Measurements from ENCODE around the gene NUBPL.

The NUBPL gene

GRCh38 chr14:31549817-31550216 lies 11.4 kb upstream of the NUBPL start:
- DNase-seq (ENCODE audit: extremely low read depth, insufficient read length) = no peak
- H3K36me3 ChIP-seq (ENCODE audit: control insufficient read depth, insufficient read depth, low read length) = no peaks in the 10 kb centered on the region
- no peaks in the 10 kb centered on the region for H3K27me3 ChIP-seq (replicated peaks; ENCODE audit: control insufficient read depth, insufficient read depth, low read length)
- H3K4me3 ChIP-seq (replicated peaks; ENCODE audit: low read depth, low read length) = no peak overlapping the region
- no peak for TF ChIP-seq CTCF (IDR thresholded peaks at IDR 0.05; ENCODE audit: insufficient read depth, low read length, poor library complexity, severe bottlenecking)

GRCh38 chr14:31550589-31550988 lies 10.6 kb upstream of the NUBPL start:
- Histone ChIP-seq H3K4me3 (replicated peaks; ENCODE audit: low read depth, low read length) (no peak overlapping the region), H3K27me3 (replicated peaks; ENCODE audit: control insufficient read depth, insufficient read depth, low read length) (no peaks in the 10 kb centered on the region), H3K36me3 (ENCODE audit: control insufficient read depth, insufficient read depth, low read length) (no peaks in the 10 kb centered on the region)
- DNase-seq (ENCODE audit: extremely low read depth, insufficient read length) = no peak
- no peak for TF ChIP-seq CTCF (IDR thresholded peaks at IDR 0.05; ENCODE audit: insufficient read depth, low read length, poor library complexity, severe bottlenecking)

GRCh38 chr14:31556191-31556590 lies 5.0 kb upstream of the NUBPL start:
- no peak for TF ChIP-seq CTCF (IDR thresholded peaks at IDR 0.05; ENCODE audit: insufficient read depth, low read length, poor library complexity, severe bottlenecking)
- Histone ChIP-seq H3K36me3 (ENCODE audit: control insufficient read depth, insufficient read depth, low read length) (no peaks in the 10 kb centered on the region), H3K27me3 (replicated peaks; ENCODE audit: control insufficient read depth, insufficient read depth, low read length) (no peaks in the 10 kb centered on the region), H3K4me3 (replicated peaks; ENCODE audit: low read depth, low read length) (no peak overlapping the region)
- no peak for DNase-seq (ENCODE audit: extremely low read depth, insufficient read length)

- no peak overlapping the region for H3K4me3 ChIP-seq (replicated peaks; ENCODE audit: low read depth, low read length)
Measured at GRCh38 chr14:31559939-31560338, 1.3 kb upstream of the NUBPL start.

GRCh38 chr14:31560759-31561154 lies 447 bp upstream of the NUBPL start:
- Histone ChIP-seq H3K36me3 (ENCODE audit: control insufficient read depth, insufficient read depth, low read length) (no peaks in the 10 kb centered on the region), H3K4me3 (replicated peaks; ENCODE audit: low read depth, low read length) (peak overlapping the region; percentile 99), H3K27me3 (replicated peaks; ENCODE audit: control insufficient read depth, insufficient read depth, low read length) (no peaks in the 10 kb centered on the region)
- no peak for DNase-seq (ENCODE audit: extremely low read depth, insufficient read length)
- TF ChIP-seq CTCF (IDR thresholded peaks at IDR 0.05; ENCODE audit: insufficient read depth, low read length, poor library complexity, severe bottlenecking) = no peak

More at GRCh38 chr14:31559939-31560338, 1.3 kb upstream of the NUBPL start:
- TF ChIP-seq CTCF (IDR thresholded peaks at IDR 0.05; ENCODE audit: insufficient read depth, low read length, poor library complexity, severe bottlenecking) = no peak
- no peaks in the 10 kb centered on the region for H3K36me3 ChIP-seq (ENCODE audit: control insufficient read depth, insufficient read depth, low read length)
- H3K27me3 ChIP-seq (replicated peaks; ENCODE audit: control insufficient read depth, insufficient read depth, low read length) = no peaks in the 10 kb centered on the region
- DNase-seq (ENCODE audit: extremely low read depth, insufficient read length) = no peak

- H3K4me3 ChIP-seq (replicated peaks; ENCODE audit: low read depth, low read length) = no peak overlapping the region
- H3K36me3 ChIP-seq (ENCODE audit: control insufficient read depth, insufficient read depth, low read length) = no peaks in the 10 kb centered on the region
- TF ChIP-seq CTCF (IDR thresholded peaks at IDR 0.05; ENCODE audit: insufficient read depth, low read length, poor library complexity, severe bottlenecking) = no peak
- no peak for DNase-seq (ENCODE audit: extremely low read depth, insufficient read length)
- no peaks in the 10 kb centered on the region for H3K27me3 ChIP-seq (replicated peaks; ENCODE audit: control insufficient read depth, insufficient read depth, low read length)
Measured at GRCh38 chr14:31564194-31564593, 3.0 kb downstream of the NUBPL start.
